GM10266 (cell line): Measurements from ENCODE around the gene DDX23.

Source experiments
- DNase-seq: peaks from one replicate; pipeline ENCODE4 v3.0.0; 2012; ENCODE audit errors: extremely low spot score
- CTCF ChIP-seq: IDR thresholded peaks from 2 replicates; pipeline ENCODE4 v1.5.1; 2012; ENCODE audit warnings: mild to moderate bottlenecking, low read depth; ENCODE audit not compliant: control insufficient read depth, insufficient read depth; ENCODE audit errors: missing control alignments

The DDX23 gene

GRCh38 chr12:48807981-48808380 is 44.0 kb downstream of the DDX23 start:
- no peak for TF ChIP-seq CTCF
- DNase-seq: no peak

DNA sequence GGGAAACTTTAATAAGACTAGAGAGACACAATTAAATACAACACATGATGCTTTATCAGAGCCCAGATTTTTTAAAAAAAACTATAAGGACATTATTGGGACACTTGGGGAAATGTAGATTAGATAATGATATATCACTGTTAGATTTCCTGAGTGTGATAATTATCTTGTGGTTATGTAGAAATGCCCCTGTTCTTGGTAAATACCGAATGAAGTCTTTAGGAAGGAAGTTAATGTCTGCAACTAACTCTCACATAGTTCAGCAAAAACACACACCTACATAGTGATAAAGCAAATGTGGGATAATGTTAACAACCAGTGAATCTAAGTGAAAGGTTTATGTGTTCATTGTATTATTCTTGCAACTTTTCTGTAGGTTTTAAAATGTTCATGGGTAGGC is 48.3 kb downstream of the DDX23 start:
- TF ChIP-seq CTCF: no peak
- no peak for DNase-seq

GRCh38 chr12:48800971-48801370 is 51.0 kb downstream of the DDX23 start:
- TF ChIP-seq CTCF: no peak
- no peak for DNase-seq

GRCh38 chr12:48800457-48800856 is 51.5 kb downstream of the DDX23 start:
- TF ChIP-seq CTCF: no peak
- DNase-seq: no peak

- no peak for TF ChIP-seq CTCF
- no peak for DNase-seq
These were observed 55.0 kb downstream of the DDX23 start for GRCh38 chr12:48796976-48797375.

DNA sequence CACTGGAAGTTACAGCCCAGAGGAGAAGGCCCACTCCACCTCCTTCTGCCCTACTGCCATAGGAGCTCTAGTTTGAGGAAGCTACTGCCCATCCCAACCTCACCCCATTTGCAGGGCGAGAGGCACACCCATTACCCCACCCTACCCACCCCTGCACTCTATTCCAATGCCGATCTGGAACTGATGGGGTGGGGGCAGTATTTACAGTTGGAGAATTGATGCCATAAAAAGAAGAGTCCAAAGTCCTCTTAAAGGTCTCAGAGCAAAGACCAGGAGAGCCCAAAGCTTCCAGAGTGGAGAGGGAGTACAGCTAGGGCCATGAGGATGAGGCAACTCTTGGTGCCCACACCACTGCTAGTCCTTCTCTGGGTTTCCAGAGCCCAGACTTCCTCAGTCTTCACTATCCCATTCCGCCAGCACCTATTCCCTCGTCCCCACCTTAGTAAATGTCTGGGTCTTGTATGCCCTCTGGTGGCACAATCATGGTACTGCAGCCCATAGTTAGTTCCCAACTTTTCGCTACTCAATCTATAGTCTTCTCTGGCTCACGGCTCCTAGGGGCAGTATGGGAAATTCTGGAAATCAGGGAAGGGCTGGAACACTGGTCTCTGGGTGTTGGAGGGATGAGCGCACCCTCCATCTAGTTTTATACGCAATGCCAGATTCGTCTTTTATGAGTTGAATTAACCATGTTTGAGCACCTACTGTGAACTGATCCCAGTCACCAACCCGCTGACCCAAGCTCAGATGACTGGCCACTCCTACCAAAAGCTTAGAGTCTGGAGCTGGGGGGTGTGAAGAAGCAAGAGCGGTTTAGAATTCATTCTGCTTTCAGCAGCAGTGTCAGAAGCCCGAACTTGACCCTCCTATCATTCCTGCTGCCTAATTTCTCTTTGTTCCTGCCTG is 56.2 kb downstream of the DDX23 start:
- peak; percentile 93 for TF ChIP-seq CTCF
- peak; percentile 83 for DNase-seq

DNA sequence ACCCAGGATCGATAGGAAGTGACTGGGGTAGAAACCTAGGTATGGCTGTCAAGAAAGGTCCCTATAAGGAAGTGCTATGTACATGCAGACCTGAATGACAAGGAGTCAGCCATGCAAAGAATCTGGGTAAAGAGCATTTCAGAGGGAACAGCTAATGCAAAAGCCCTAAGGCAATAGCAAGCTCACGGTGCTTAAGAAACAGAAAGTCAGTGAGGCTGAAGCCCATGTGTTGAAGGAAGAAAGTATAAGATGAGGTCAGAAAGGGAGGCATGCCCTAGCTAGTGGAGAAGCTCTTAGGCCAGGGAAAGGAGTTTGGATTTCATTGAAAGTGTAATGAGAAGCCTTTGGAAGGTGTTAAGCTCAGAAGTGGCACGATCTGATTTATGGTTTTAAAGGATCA is 57.1 kb downstream of the DDX23 start:
- DNase-seq: no peak

More for the DNA sequence above, 57.1 kb downstream of the DDX23 start:
- TF ChIP-seq CTCF: no peak
